Activated naive CD4-positive, alpha-beta T cell treated with anti-CD3 and anti-CD28 coated beads, Interleukin-2, amount 10 ng/mL, durations not matched to agents 7 days and 5 days (primary cell): ENCODE data around the gene PCDHGB5.
"Not testable (repeated sequence)": the region's sequence is repeated elsewhere in the genome, so short reads cannot be mapped to it uniquely, and the experiment has no call there.

Experiments
- CTCF ChIA-PET: fragments of 350-600 bp; sonication (Branson Sonifier 250); formaldehyde crosslinking; loops from one replicate; lab custom pipeline; 2021; ENCODE audit warnings: antibody characterized with exemption; lab: Charles Lee
- DNase-seq: peaks from one replicate; pipeline ENCODE4 v3.0.0-alpha.2; 2020
- H3K27ac Mint-ChIP-seq: one replicate; pipeline ENCODE4 v1.8.0; 2021; ENCODE audit warnings: mild to moderate bottlenecking, moderate library complexity, mixed read lengths
- H3K27me3 Mint-ChIP-seq: one replicate; pipeline ENCODE4 v1.8.0; 2021; ENCODE audit warnings: mild to moderate bottlenecking, mixed read lengths
- H3K36me3 Mint-ChIP-seq: one replicate; pipeline ENCODE4 v1.8.0; 2021; ENCODE audit warnings: mixed read lengths
- H3K4me1 Mint-ChIP-seq: one replicate; pipeline ENCODE4 v1.8.0; 2021; ENCODE audit warnings: mixed read lengths
- H3K4me3 Mint-ChIP-seq: one replicate; pipeline ENCODE4 v1.8.0; 2021; ENCODE audit warnings: mild to moderate bottlenecking, moderate library complexity, mixed read lengths
- H3K9me3 Mint-ChIP-seq: one replicate; pipeline ENCODE4 v1.8.0; 2021; ENCODE audit warnings: mixed read lengths

Gene PCDHGB5

DNA sequence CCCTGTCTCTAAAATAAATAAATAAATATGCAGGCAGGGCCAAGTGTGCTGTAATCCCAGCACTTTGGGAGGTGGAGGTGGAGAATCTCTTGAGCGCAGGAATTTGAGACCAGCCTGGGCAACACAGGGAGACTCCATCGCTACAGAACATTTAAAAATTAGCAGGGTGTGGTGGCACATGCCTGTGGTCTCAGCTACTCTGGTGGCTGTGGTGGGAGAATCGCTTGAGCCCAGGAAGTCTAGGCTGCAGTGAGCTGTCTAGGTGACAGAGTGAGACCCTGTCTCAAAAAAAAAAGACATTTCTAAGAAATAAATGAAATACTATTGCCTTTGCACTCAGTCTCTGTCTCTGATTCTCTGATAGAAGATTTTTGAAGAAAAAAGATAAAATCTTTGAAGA lies 13.8 kb downstream of the PCDHGB5 start:
- H3K27me3 Mint-ChIP-seq, result peaks cover 75% of the 10 kb centered on the region
- H3K36me3 Mint-ChIP-seq, result peaks cover 18% of the 10 kb centered on the region
- peaks cover 18% of the 10 kb centered on the region for H3K4me1 Mint-ChIP-seq
- H3K4me3 Mint-ChIP-seq, result no peak overlapping the region
- no peak for DNase-seq
- peaks cover 20% of the 10 kb centered on the region for H3K9me3 Mint-ChIP-seq
- CTCF ChIA-PET, result interaction anchor here (0.9 to 2.5 kb wide), 2 partner anchors 113 to 204 kb away, joined by 3 to 10 read pairs; no protein-coding TSS in a partner anchor
- H3K27ac Mint-ChIP-seq, result no peak overlapping the region

- peaks cover 22% of the 10 kb centered on the region for H3K9me3 Mint-ChIP-seq
- peak; percentile 72 for DNase-seq
- H3K4me1 Mint-ChIP-seq, result peaks cover 21% of the 10 kb centered on the region
- peaks cover 18% of the 10 kb centered on the region for H3K36me3 Mint-ChIP-seq
- H3K27ac Mint-ChIP-seq, result peak within 1 kb of the TSS; percentile 74
- peak within 1 kb of the TSS; percentile 78 for H3K4me3 Mint-ChIP-seq
- CTCF ChIA-PET, result interaction anchor here (0.6 to 3.4 kb wide), 27 partner anchors 8 to 171 kb away, joined by 3 to 17 read pairs (median 4); partner anchors contain the start of genes PCDHGA11, PCDHGA9, PCDHGB5 and PCDHGC5
- peaks cover 79% of the 10 kb centered on the region for H3K27me3 Mint-ChIP-seq
Measured at GRCh38 chr5:141412854-141413539, 15.2 kb downstream of the PCDHGB5 start, which contains the start of gene PCDHGA10. PCDHGA10 (plus strand) TSS chr5:141412987; CDS start chr5:141413176, 189 bp downstream.

DNA sequence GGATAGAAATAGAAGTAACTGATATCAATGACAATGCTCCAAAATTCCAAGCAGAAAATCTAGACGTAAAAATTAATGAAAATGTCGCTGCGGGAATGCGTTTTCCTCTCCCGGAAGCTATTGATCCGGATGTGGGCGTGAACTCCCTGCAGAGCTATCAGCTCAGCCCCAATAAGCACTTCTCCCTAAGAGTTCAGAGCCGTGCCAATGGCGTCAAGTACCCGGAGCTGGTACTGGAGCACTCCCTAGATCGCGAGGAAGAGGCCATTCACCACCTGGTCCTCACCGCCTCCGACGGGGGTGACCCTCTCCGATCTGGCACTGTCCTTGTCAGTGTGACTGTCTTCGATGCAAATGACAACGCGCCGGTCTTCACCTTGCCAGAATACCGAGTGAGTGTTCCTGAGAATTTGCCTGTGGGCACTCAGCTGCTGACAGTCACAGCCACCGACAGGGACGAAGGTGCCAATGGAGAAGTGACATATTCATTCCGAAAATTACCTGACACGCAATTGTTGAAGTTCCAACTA lies 15.9 kb downstream of the PCDHGB5 start:
- peaks cover 79% of the 10 kb centered on the region for H3K27me3 Mint-ChIP-seq
- H3K9me3 Mint-ChIP-seq, result peaks cover 26% of the 10 kb centered on the region
- H3K36me3 Mint-ChIP-seq, result peaks cover 23% of the 10 kb centered on the region
- H3K4me1 Mint-ChIP-seq, result peaks cover 22% of the 10 kb centered on the region
- CTCF ChIA-PET, result interaction anchor here (0.9 to 3.4 kb wide), 20 partner anchors 11 to 170 kb away, joined by 3 to 17 read pairs (median 4); partner anchors contain the start of genes PCDHGA9, PCDHGB5 and PCDHGC5
- H3K27ac Mint-ChIP-seq, result peak overlapping the region; percentile 74
- no peak for DNase-seq
- peak overlapping the region; percentile 78 for H3K4me3 Mint-ChIP-seq

DNA sequence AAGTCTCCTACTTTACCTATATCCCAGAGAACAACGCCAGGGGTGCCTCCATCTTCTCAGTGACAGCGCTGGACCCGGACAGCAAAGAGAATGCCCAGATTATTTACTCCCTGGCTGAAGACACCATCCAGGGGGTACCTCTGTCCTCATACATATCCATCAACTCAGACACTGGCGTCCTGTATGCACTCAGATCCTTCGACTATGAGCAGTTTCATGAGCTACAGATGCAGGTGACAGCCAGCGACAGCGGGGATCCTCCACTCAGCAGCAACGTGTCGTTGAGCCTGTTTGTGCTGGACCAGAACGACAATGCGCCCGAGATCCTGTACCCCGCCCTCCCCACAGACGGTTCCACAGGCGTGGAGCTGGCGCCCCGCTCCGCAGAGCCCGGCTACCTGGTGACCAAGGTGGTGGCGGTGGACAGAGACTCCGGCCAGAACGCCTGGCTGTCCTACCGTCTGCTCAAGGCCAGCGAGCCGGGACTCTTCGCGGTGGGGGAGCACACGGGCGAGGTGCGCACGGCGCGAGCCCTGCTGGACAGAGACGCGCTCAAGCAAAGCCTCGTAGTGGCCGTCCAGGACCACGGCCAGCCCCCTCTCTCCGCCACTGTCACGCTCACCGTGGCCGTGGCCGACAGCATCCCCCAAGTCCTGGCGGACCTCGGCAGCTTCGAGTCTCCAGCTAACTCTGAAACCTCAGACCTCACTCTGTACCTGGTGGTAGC lies 17.0 kb downstream of the PCDHGB5 start:
- not testable (repeated sequence) for H3K27ac Mint-ChIP-seq, DNase-seq, H3K4me3 Mint-ChIP-seq
- Mint-ChIP-seq H3K27me3 (peaks cover 79% of the 10 kb centered on the region), H3K9me3 (peaks cover 26% of the 10 kb centered on the region), H3K36me3 (peaks cover 19% of the 10 kb centered on the region), H3K4me1 (peaks cover 22% of the 10 kb centered on the region)
- CTCF ChIA-PET, result interaction anchor here (1.5 to 3.4 kb wide), 4 partner anchors 13 to 149 kb away, joined by 3 to 17 read pairs (median 6); no protein-coding TSS in a partner anchor

DNA sequence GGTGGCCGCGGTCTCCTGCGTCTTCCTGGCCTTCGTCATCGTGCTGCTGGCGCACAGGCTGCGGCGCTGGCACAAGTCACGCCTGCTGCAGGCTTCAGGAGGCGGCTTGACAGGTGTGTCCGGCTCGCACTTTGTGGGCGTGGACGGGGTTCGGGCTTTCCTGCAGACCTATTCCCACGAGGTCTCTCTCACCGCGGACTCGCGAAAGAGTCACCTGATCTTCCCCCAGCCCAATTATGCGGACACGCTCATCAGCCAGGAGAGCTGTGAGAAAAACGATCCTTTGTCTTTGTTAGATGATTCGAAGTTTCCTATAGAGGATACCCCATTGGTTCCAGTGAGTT lies 17.5 kb downstream of the PCDHGB5 start:
- Mint-ChIP-seq H3K4me3 (peak overlapping the region; percentile 18), H3K27me3 (peaks cover 77% of the 10 kb centered on the region)
- not testable (repeated sequence) for H3K27ac Mint-ChIP-seq

DNA sequence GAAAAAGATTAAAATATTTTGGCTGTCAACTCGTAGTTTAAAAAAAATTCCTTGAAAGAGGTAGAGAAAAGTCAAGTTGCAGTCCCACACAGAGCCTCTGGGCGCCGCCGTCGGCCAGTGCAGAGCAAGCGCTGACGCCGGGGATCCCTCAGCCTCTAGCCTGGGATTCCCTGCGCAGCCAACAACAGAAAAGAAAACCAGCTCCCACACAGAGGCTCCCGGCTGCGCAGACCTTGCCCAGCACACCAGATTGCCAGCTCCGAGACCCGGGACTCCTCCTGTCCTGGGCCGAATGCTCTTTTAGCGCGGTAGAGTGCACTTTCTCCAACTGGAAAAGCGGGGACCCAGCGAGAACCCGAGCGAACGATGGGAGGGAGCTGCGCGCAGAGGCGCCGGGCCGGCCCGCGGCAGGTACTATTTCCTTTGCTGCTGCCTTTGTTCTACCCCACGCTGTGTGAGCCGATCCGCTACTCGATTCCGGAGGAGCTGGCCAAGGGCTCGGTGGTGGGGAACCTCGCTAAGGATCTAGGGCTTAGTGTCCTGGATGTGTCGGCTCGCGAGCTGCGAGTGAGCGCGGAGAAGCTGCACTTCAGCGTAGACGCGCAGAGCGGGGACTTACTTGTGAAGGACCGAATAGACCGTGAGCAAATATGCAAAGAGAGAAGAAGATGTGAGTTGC lies 19.9 kb downstream of the PCDHGB5 start, which contains the start of gene PCDHGB7:
PCDHGB7 (plus strand) TSS at position 184 of the 679 bp plus-strand sequence; CDS start at position 367, 183 bp downstream.
- peak within 1 kb of the TSS; percentile 59 for H3K27ac Mint-ChIP-seq
- CTCF ChIA-PET, result interaction anchor here (0.9 to 1.7 kb wide), 9 partner anchors 11 to 146 kb away, joined by 3 to 6 read pairs (median 4); partner anchors contain the start of genes PCDHGB3 and PCDHGB6
- peaks cover 32% of the 10 kb centered on the region for H3K4me1 Mint-ChIP-seq
- peak within 1 kb of the TSS; percentile 60 for H3K4me3 Mint-ChIP-seq
- peak; percentile 63 for DNase-seq
- H3K27me3 Mint-ChIP-seq, result peaks cover 90% of the 10 kb centered on the region
- peaks cover 38% of the 10 kb centered on the region for H3K9me3 Mint-ChIP-seq
- peaks cover 27% of the 10 kb centered on the region for H3K36me3 Mint-ChIP-seq

More for the DNA sequence above, 17.5 kb downstream of the PCDHGB5 start:
- H3K36me3 Mint-ChIP-seq, result peaks cover 21% of the 10 kb centered on the region
- not testable (repeated sequence) for DNase-seq
- peaks cover 27% of the 10 kb centered on the region for H3K9me3 Mint-ChIP-seq
- CTCF ChIA-PET, result interaction anchor here (3.4 kb wide), 1 partner anchor 98 kb away, joined by 17 read pairs; no protein-coding TSS in a partner anchor
- H3K4me1 Mint-ChIP-seq, result peaks cover 22% of the 10 kb centered on the region

DNA sequence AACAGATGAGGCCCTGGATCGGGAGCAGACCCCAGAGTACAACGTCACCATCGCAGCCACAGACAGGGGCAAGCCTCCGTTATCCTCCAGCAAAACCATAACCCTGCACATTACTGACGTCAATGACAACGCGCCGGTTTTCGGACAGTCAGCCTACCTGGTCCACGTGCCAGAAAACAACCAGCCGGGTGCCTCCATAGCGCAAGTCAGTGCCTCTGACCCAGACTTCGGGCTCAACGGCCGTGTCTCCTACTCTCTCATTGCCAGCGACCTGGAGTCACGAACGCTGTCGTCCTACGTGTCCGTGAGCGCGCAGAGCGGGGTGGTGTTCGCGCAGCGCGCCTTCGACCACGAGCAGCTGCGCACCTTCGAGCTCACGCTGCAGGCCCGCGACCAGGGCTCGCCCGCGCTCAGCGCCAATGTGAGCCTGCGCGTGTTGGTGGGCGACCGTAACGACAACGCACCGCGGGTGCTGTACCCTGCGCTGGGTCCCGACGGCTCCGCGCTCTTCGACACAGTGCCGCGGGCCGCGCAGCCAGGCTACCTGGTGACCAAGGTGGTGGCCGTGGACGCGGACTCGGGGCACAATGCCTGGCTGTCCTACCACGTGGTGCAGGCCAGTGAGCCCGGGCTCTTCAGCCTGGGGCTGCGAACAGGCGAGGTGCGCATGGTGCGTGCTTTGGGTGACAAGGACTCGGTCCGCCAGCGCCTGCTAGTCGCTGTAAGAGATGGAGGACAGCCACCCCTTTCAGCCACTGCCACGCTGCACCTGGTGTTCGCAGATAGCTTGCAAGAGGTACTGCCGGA lies 21.5 kb downstream of the PCDHGB5 start:
- peaks cover 23% of the 10 kb centered on the region for H3K36me3 Mint-ChIP-seq
- peaks cover 36% of the 10 kb centered on the region for H3K9me3 Mint-ChIP-seq
- no peak for DNase-seq
- CTCF ChIA-PET, result interaction anchor here (0.6 to 3.3 kb wide), 7 partner anchors 11 to 148 kb away, joined by 3 to 14 read pairs (median 4); partner anchors contain the start of genes PCDHGA12 and PCDHGB3
- peak overlapping the region; percentile 59 for H3K27ac Mint-ChIP-seq
- peaks cover 20% of the 10 kb centered on the region for H3K4me1 Mint-ChIP-seq
- H3K27me3 Mint-ChIP-seq, result peaks cover 83% of the 10 kb centered on the region
- no peak overlapping the region for H3K4me3 Mint-ChIP-seq

DNA sequence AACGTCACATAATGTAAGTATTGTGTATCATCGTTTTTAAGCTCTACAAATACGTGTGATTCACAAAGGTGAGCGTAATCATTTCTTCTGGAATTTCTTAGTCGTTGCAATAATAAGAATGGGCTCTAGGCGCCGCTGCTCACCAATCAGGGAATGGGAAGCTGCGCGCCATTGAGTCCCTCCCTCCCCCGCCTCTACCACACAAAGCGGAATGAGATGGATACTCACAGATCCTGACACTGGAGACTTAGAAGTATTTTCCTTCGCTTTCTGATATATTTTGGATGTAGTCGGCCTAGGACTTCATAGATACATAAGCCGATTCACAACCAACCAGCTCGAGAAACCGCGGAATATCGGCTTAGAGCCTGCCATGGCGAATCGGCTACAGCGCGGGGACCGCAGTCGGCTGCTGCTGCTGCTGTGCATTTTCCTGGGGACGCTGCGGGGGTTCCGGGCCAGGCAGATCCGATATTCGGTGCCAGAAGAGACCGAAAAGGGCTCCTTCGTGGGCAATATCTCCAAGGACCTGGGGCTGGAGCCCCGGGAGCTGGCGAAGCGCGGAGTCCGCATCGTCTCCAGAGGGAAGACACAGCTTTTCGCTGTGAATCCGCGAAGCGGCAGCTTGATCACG lies 23.2 kb downstream of the PCDHGB5 start, which contains the start of gene PCDHGA11:
PCDHGA11 (plus strand) TSS at position 197 of the 634 bp plus-strand sequence; CDS start at position 374, 177 bp downstream.
- H3K27ac Mint-ChIP-seq, result peak within 1 kb of the TSS; percentile 77
- DNase-seq, result peak; percentile 52
- CTCF ChIA-PET, result interaction anchor here (0.7 to 3.3 kb wide), 29 partner anchors 8 to 194 kb away, joined by 3 to 35 read pairs (median 3); partner anchors contain the start of genes PCDHGA10, PCDHGA12, PCDHGA5 and PCDHGA7

DNA sequence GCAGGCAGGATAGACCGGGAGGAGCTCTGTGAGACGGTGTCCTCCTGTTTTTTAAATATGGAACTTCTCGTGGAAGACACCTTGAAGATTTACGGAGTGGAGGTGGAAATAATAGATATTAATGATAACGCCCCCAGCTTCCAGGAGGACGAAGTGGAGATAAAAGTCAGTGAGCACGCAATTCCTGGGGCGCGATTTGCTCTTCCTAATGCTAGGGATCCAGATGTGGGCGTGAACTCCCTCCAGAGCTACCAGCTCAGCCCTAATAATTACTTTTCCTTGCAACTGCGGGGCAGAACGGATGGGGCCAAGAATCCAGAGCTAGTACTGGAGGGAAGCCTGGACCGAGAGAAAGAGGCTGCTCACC lies 23.7 kb downstream of the PCDHGB5 start:
- Mint-ChIP-seq H3K36me3 (peaks cover 21% of the 10 kb centered on the region), H3K27ac (peak overlapping the region; percentile 77), H3K4me3 (peak overlapping the region; percentile 76), H3K27me3 (peaks cover 70% of the 10 kb centered on the region), H3K9me3 (peaks cover 32% of the 10 kb centered on the region), H3K4me1 (peaks cover 16% of the 10 kb centered on the region)
- CTCF ChIA-PET, result interaction anchor here (0.7 to 3.3 kb wide), 27 partner anchors 9 to 194 kb away, joined by 3 to 35 read pairs (median 4); partner anchors contain the start of genes PCDHGA10, PCDHGA12, PCDHGA7 and PCDHGA8
- no peak for DNase-seq

More for the DNA sequence above, 23.2 kb downstream of the PCDHGB5 start, which contains the start of gene PCDHGA11:
- H3K4me3 Mint-ChIP-seq, result peak within 1 kb of the TSS; percentile 76
- H3K27me3 Mint-ChIP-seq, result peaks cover 69% of the 10 kb centered on the region
- H3K9me3 Mint-ChIP-seq, result peaks cover 32% of the 10 kb centered on the region
- peaks cover 16% of the 10 kb centered on the region for H3K4me1 Mint-ChIP-seq
- H3K36me3 Mint-ChIP-seq, result peaks cover 21% of the 10 kb centered on the region

DNA sequence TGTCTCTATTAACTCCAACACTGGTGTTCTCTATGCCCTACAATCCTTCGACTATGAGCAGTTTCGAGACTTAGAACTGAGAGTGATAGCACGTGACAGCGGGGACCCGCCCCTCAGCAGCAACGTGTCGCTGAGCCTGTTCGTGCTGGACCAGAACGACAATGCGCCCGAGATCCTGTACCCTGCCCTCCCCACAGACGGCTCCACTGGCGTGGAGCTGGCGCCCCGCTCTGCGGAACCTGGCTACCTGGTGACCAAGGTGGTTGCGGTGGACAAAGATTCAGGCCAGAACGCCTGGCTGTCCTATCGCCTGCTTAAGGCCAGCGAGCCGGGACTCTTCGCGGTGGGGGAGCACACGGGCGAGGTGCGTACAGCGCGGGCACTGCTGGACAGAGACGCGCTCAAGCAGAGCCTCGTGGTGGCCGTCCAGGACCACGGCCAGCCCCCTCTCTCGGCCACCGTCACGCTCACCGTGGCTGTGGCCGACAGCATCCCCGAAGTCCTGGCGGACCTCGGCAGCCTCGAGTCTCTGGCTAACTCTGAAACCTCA lies 25.1 kb downstream of the PCDHGB5 start:
- no peak overlapping the region for H3K27ac Mint-ChIP-seq
- peaks cover 32% of the 10 kb centered on the region for H3K9me3 Mint-ChIP-seq
- H3K36me3 Mint-ChIP-seq, result peaks cover 21% of the 10 kb centered on the region
- H3K4me3 Mint-ChIP-seq, result no peak overlapping the region
- DNase-seq, result no peak
- CTCF ChIA-PET, result interaction anchor here (3.3 kb wide), 1 partner anchor 90 kb away, joined by 14 read pairs; no protein-coding TSS in a partner anchor
- H3K4me1 Mint-ChIP-seq, result peaks cover 15% of the 10 kb centered on the region
- H3K27me3 Mint-ChIP-seq, result peaks cover 72% of the 10 kb centered on the region

DNA sequence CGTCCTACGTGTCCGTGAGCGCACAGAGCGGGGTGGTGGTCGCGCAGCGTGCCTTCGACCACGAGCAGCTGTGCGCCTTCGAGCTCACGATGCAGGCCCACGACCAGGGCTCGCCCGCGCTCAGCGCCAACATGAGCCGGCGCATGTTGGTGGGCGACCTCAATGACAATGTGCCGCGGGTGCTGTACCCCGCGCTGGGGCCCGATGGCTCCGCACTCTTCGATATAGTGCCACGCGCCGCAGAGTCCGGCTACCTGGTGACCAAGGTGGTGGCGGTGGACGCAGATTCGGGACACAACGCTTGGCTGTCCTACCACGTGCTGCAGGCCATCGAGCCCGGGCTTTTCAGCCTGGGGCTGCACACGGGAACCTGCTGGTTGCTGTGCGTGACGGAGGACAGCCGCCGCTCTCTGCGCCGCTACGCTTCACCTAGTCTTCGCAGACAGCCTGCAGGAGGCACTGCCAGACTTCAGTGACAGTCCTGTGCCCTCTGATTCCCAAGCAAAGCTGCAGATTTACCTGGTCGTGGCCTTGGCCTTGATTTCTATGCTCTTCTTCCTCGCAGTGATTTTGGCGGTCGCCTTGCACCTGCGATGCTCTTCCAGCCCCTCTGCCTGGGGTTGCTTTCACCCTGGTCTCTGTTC lies 30.2 kb downstream of the PCDHGB5 start:
- CTCF ChIA-PET, result interaction anchor here (1.0 to 3.4 kb wide), 3 partner anchors 10 to 130 kb away, joined by 3 to 24 read pairs (median 3); partner anchors contain the start of gene PCDHGA10
- Mint-ChIP-seq H3K36me3 (peaks cover 9% of the 10 kb centered on the region), H3K27me3 (peaks cover 61% of the 10 kb centered on the region), H3K27ac (no peak overlapping the region), H3K4me1 (peaks cover 12% of the 10 kb centered on the region), H3K4me3 (no peak overlapping the region), H3K9me3 (peaks cover 16% of the 10 kb centered on the region)
- DNase-seq, result no peak
